GM12878 (cell line): ENCODE data around the gene CDC5L. TPM values are rescaled to one million over a fixed set of nuclear protein-coding genes. Genes with fewer than 3 reads are reported as not detected.

Experiments used
- ATAC-seq: fragments of 200-7000 bp; cut with Tn5 transposase; 3 replicates; pipeline ENCODE4 v1.9.1; 2020; ENCODE audit warnings: mild to moderate bottlenecking, moderate library complexity
- BruUV-seq: library from RNA; stranded (reverse); fragments of 400-500 nt; replicated peaks from 2 replicates; lab custom pipeline; 2021; lab: Mats Ljungman, UMichigan
- CTCF ChIA-PET: fragments of 300-600 bp; sonication (Branson Sonifier 250); formaldehyde crosslinking; extraction: SDS; loops from one replicate; lab custom pipeline; 2021; ENCODE audit warnings: inconsistent platforms; lab: Yijun Ruan, JAX
- POLR2A ChIA-PET: fragments of 350-600 bp; formaldehyde crosslinking; extraction: SDS; loops from one replicate; lab custom pipeline; 2021; ENCODE audit warnings: inconsistent platforms; lab: Charles Lee
- RAD21 ChIA-PET: fragments of 300-600 bp; sonication (Branson Sonifier 250); formaldehyde crosslinking; loops from one replicate; lab custom pipeline; 2023; ENCODE audit warnings: antibody characterized with exemption; ENCODE audit not compliant: unreplicated experiment; lab: Charles Lee
- SMC1A ChIA-PET: fragments of 300-600 bp; sonication (Branson Sonifier 250); formaldehyde crosslinking; loops from one replicate; lab custom pipeline; 2023; ENCODE audit not compliant: unreplicated experiment, uncharacterized antibody; lab: Charles Lee
- DNase-seq: peaks from one replicate; pipeline ENCODE4 v3.0.0-alpha.2; 2011; ENCODE audit warnings: low read depth, low spot score
- FAIRE-seq: peaks from 3 replicates; lab custom pipeline; 2011; peaks lifted over from hg19 to GRCh38; lab: Jason Lieb, UNC
- H2AFZ ChIP-seq: 2 replicates; pipeline ENCODE4 v1.6.0; 2011; ENCODE audit warnings: low read depth, low read length, control low read depth; ENCODE audit not compliant: control insufficient read depth
- H3K27ac ChIP-seq: 2 replicates; pipeline ENCODE4 v1.5.1; 2011; ENCODE audit warnings: control low read depth; ENCODE audit not compliant: control insufficient read depth, insufficient read depth
- H3K27me3 ChIP-seq, 2 experiments: replicated peaks in 1 of 2; 2 replicates each; pipeline versions ENCODE4 v1.6.0 to v1.6.1; 2011; ENCODE audit warnings: low read length in 1 of 2; ENCODE audit not compliant: control insufficient read depth in 2 of 2, insufficient read depth in 2 of 2
- H3K36me3 ChIP-seq, 2 experiments: 2 replicates each; pipeline ENCODE4 v1.5.1; 2011; ENCODE audit warnings: low read length in 1 of 2; ENCODE audit not compliant: control insufficient read depth in 2 of 2, insufficient read depth in 2 of 2
- H3K4me1 ChIP-seq: 2 replicates; pipeline ENCODE4 v1.6.1; 2011; ENCODE audit warnings: mild to moderate bottlenecking, low read length, moderate library complexity, mixed read lengths; ENCODE audit not compliant: control insufficient read depth, insufficient read depth
- H3K4me2 ChIP-seq: 2 replicates; pipeline ENCODE4 v1.6.0; 2011; ENCODE audit warnings: control low read depth; ENCODE audit not compliant: control insufficient read depth, insufficient read depth
- H3K4me3 ChIP-seq: fragments of 200-600 bp; sonication (generic); 2 replicates; pipeline ENCODE4 v1.5.1; 2016
- H3K79me2 ChIP-seq: 2 replicates; pipeline ENCODE4 v1.6.0; 2011; ENCODE audit warnings: low read length; ENCODE audit not compliant: control insufficient read depth, insufficient read depth
- H3K9ac ChIP-seq: 2 replicates; pipeline ENCODE4 v1.8.0; 2011; ENCODE audit warnings: low read length, control low read depth, mixed read lengths; ENCODE audit not compliant: control insufficient read depth, insufficient read depth
- H3K9me3 ChIP-seq: replicated peaks from 3 replicates; pipeline ENCODE4 v1.5.1; 2011; ENCODE audit warnings: mild to moderate bottlenecking, low read length; ENCODE audit not compliant: control insufficient read depth, insufficient read depth
- H4K20me1 ChIP-seq: 2 replicates; pipeline ENCODE4 v1.6.0; 2011; ENCODE audit not compliant: control insufficient read depth, insufficient read depth
- ATF2 ChIP-seq: IDR thresholded peaks from 2 replicates; pipeline ENCODE4 v1.6.1; 2012; ENCODE audit warnings: low read length, inconsistent platforms
- BMI1 ChIP-seq: fragments of 450-650 bp; IDR thresholded peaks from 2 replicates; pipeline ENCODE4 v1.6.1; 2016; ENCODE audit warnings: mild to moderate bottlenecking, moderate library complexity, borderline replicate concordance
- DPF2 ChIP-seq: fragments of 450-650 bp; IDR thresholded peaks from 2 replicates; pipeline ENCODE4 v1.6.1; 2017; ENCODE audit warnings: mild to moderate bottlenecking
- E2F4 ChIP-seq: IDR thresholded peaks from 2 replicates; pipeline ENCODE4 v1.6.1; 2012; ENCODE audit warnings: low read depth, low read length, improper control_type of control experiment
- ETV6 ChIP-seq, 2 experiments: fragments of 450-650 bp in 1 of 2; IDR thresholded peaks in 1 of 2; conservative IDR thresholded peaks in 1 of 2; 2 replicates each; pipeline ENCODE4 v1.6.1; 2014; ENCODE audit warnings: antibody characterized with exemption in 1 of 2, borderline replicate concordance in 1 of 2, low read depth in 1 of 2, mild to moderate bottlenecking in 1 of 2, moderate library complexity in 1 of 2
- EZH2 ChIP-seq: IDR thresholded peaks from 2 replicates; pipeline ENCODE4 v1.6.1; 2012; ENCODE audit warnings: low read depth, mild to moderate bottlenecking, control low read depth, inconsistent platforms, low read length, borderline replicate concordance; ENCODE audit not compliant: control insufficient read depth
- GABPA ChIP-seq: IDR thresholded peaks from 2 replicates; pipeline ENCODE4 v1.6.1; 2014; ENCODE audit warnings: antibody characterized with exemption, low read depth, mild to moderate bottlenecking, inconsistent platforms
- MYB ChIP-seq: fragments of 150-350 bp; IDR thresholded peaks from 2 replicates; pipeline ENCODE4 v1.6.1; 2014; ENCODE audit warnings: mild to moderate bottlenecking, low read depth, low read length, borderline replicate concordance
- POLR2AphosphoS5 ChIP-seq: IDR thresholded peaks from 2 replicates; pipeline ENCODE4 v1.6.1; 2011; ENCODE audit warnings: mild to moderate bottlenecking, low read length, inconsistent platforms
- RCOR1 ChIP-seq: conservative IDR thresholded peaks from 2 replicates; pipeline ENCODE4 v1.6.1; 2012; ENCODE audit warnings: low read depth, low read length, improper control_type of control experiment
- SRF ChIP-seq, 2 experiments: IDR thresholded peaks; 2 replicates each; pipeline ENCODE4 v1.6.1; 2011; ENCODE audit warnings: low read depth in 2 of 2, low read length in 2 of 2, mild to moderate bottlenecking in 1 of 2, moderate library complexity in 1 of 2
- ZBTB11 ChIP-seq: fragments of 450-650 bp; formaldehyde crosslinking; IDR thresholded peaks from 2 replicates; pipeline ENCODE4 v1.5.0; 2022; ENCODE audit warnings: mild to moderate bottlenecking, missing genetic modification characterization
- ZNF24 ChIP-seq: fragments of 450-650 bp; IDR thresholded peaks from 2 replicates; pipeline ENCODE4 v1.6.1; 2017; ENCODE audit warnings: antibody characterized with exemption, mild to moderate bottlenecking
- ZSCAN29 ChIP-seq: fragments of 450-650 bp; IDR thresholded peaks from 2 replicates; pipeline ENCODE4 v1.6.1; 2017; ENCODE audit warnings: mild to moderate bottlenecking, moderate library complexity
- WGBS: methylation state at CpG from one replicate; pipeline ENCODE4 v1.1.6; 2016; ENCODE audit warnings: low lambda C conversion rate; ENCODE audit not compliant: insufficient replicate concordance, insufficient coverage; ENCODE audit errors: missing lambda C conversion rate; 5-methylcytosine and 5-hydroxymethylcytosine counted together
- in situ Hi-C: fragments of 300-500 bp; cut with MboI; formaldehyde crosslinking; loops from 9 replicates; pipeline ENCODE4 v1.14.3; 2018; ENCODE audit warnings: mixed read lengths
- intact Hi-C: fragments of 100-400 bp; cut with micrococcal nuclease; formaldehyde crosslinking; loops from one replicate; pipeline ENCODE4 v1.14.2; 2022; ENCODE audit not compliant: unreplicated experiment
- polyA plus RNA-seq, 11 experiments: library from polyadenylated mRNA; depleted of rRNA in 4 of 11; unstranded in 6 of 11; stranded (reverse) in 5 of 11; fragments of >200 nt; fragmentation: Nextera tagmentation in 4 of 11; fragmentation: Illumina TruSeq in 1 of 11; extraction: Ambion mirVana in 4 of 11; extraction: Trizol in 1 of 11; gene quantifications; 1 replicate in 1 of 11; 2 replicates in 10 of 11; pipeline versions ENCODE4 v1.2.1 to v1.2.3, GENCODE V29; 2011 to 2016; ENCODE audit warnings: inconsistent platforms in 2 of 11, missing spikeins in 2 of 11, low read depth in 1 of 11
- total RNA-seq, 4 experiments: library from RNA; depleted of rRNA in 3 of 4; stranded (reverse); fragments of >200 nt in 3 of 4; fragmentation: Illumina TruSeq in 1 of 4; extraction: Trizol in 1 of 4; gene quantifications; 2 replicates each; pipeline versions ENCODE4 v1.2.1 to v1.2.3, GENCODE V29; 2013 to 2021

CDC5L gene
- total and polyA plus RNA-seq, 10 of the 15 experiments (the other 5 are each of a cell fraction or from before 2014, with no cell fraction given), result 13.2 to 29.4 (median 18.8) TPM

- CTCF ChIA-PET, result interaction anchor here (1.1 kb wide), 1 partner anchor 17 kb away, joined by 3 read pairs; no protein-coding TSS in a partner anchor
These were observed 64.5 kb downstream of the CDC5L start for GRCh38 chr6:44451803-44452695.

More at GRCh38 chr6:44451803-44452695, 64.5 kb downstream of the CDC5L start:
- DNase-seq (no peak), ATAC-seq (no peak), FAIRE-seq (no peak)
- Histone ChIP-seq H4K20me1 (no peaks in the 10 kb centered on the region), H3K27me3 (no peaks in the 10 kb centered on the region), H3K4me1 (no peaks in the 10 kb centered on the region), H3K9ac (no peak overlapping the region), H3K27ac (no peak overlapping the region), H3K4me3 (no peak overlapping the region), H3K36me3 (peaks cover 0 to 6% of the 10 kb centered on the region in 2 experiments; a peak in 2 of 4 replicates), H3K79me2 (no peaks in the 10 kb centered on the region), H2AFZ (no peak overlapping the region), H3K9me3 (no peaks in the 10 kb centered on the region), H3K4me2 (no peak overlapping the region)
- intact Hi-C loops (no loop called here), in situ Hi-C loops (no loop called here)
- BruUV-seq, result no TSS peak
- ChIA-PET POLR2A (no interaction called here), SMC1A (no interaction called here), RAD21 (no interaction called here)
- TF ChIP-seq SRF (IDR thresholded peaks at IDR 0.05; ENCODE audit: low read depth in 2 of 2, low read length in 2 of 2) (no peak), ATF2 (no peak), RCOR1 (no peak), ZSCAN29 (no peak), ETV6 (conservative IDR thresholded peaks at IDR 0.05 in 1 of 2, IDR thresholded peaks at IDR 0.05 in 1 of 2; ENCODE audit: borderline replicate concordance in 1 of 2, low read depth in 1 of 2) (no peak), ZNF24 (no peak), BMI1 (no peak), ZBTB11 (CRISPR knock-in tag) (no peak), GABPA (no peak), POLR2AphosphoS5 (no peak), DPF2 (no peak), EZH2 (no peak), E2F4 (no peak), MYB (no peak)
- WGBS, result 95% methylated on average over 11 of the region's 11 CpGs
